Ishikawa (cell line): ENCODE results near the gene SIGLEC9.

ENCODE experiments used
- CEBPB ChIP-seq: IDR thresholded peaks from 2 replicates; pipeline ENCODE4 v1.6.1; 2012
- CREB1 ChIP-seq: IDR thresholded peaks from 2 replicates; pipeline ENCODE4 v1.6.1; 2012; ENCODE audit warnings: low read depth
- EGR1 ChIP-seq: IDR thresholded peaks from 2 replicates; pipeline ENCODE4 v1.6.1; 2012
- EP300 ChIP-seq: IDR thresholded peaks from 2 replicates; pipeline ENCODE4 v1.6.1; 2012; ENCODE audit warnings: borderline replicate concordance
- FOXM1 ChIP-seq: IDR thresholded peaks from 2 replicates; pipeline ENCODE4 v1.6.1; 2012; ENCODE audit warnings: low read depth, borderline replicate concordance
- NFIC ChIP-seq: IDR thresholded peaks from 2 replicates; pipeline ENCODE4 v1.6.1; 2012
- RAD21 ChIP-seq: IDR thresholded peaks from 2 replicates; pipeline ENCODE4 v1.6.1; 2012; ENCODE audit warnings: low read depth
- TAF1 ChIP-seq: IDR thresholded peaks from 2 replicates; pipeline ENCODE4 v1.6.1; 2012; ENCODE audit warnings: low read depth, mild to moderate bottlenecking
- TCF12 ChIP-seq: IDR thresholded peaks from 2 replicates; pipeline ENCODE4 v1.6.1; 2012; ENCODE audit warnings: low read depth
- TEAD4 ChIP-seq: IDR thresholded peaks from 2 replicates; pipeline ENCODE4 v1.6.1; 2012
- YY1 ChIP-seq: IDR thresholded peaks from 2 replicates; pipeline ENCODE4 v1.6.1; 2012; ENCODE audit warnings: low read depth
- ZBTB7A ChIP-seq: IDR thresholded peaks from 2 replicates; pipeline ENCODE4 v1.6.1; 2012; ENCODE audit warnings: low read depth
- TF ChIP-seq, protein P1 (sequence below): IDR thresholded peaks from 2 replicates; pipeline ENCODE4 v1.6.1; 2012
- TF ChIP-seq, protein P2 (sequence below): IDR thresholded peaks from 2 replicates; pipeline ENCODE4 v1.6.1; 2012
- TF ChIP-seq, protein P3 (sequence below): IDR thresholded peaks from 2 replicates; pipeline ENCODE4 v1.6.1; 2012; ENCODE audit warnings: low read depth, mild to moderate bottlenecking

The SIGLEC9 gene

DNA sequence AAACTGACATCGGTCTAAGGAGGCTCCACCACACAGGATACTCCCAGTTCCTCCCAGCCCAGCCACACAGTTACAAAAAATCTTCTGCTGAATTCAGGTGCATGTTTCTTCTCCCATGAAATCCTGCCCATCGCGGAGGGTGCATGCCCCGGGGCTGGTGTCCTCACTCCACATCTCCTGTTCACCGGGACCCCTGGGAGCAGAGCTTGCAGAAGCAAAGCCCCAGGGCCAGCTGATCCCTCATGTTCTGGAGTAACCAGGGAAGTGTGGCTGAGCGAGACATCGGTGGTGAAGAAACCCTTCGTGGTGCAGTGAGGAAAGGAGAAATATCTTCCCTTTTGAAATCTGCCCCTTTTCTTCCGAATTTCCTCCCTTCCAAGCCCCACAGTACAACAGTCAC is 904 bp upstream of the SIGLEC9 start:
- TF ChIP-seq YY1 (no peak), EP300 (no peak), CEBPB (no peak), RAD21 (no peak), FOXM1 (no peak), TCF12 (no peak), TAF1 (no peak), EGR1 (no peak), ZBTB7A (no peak), TEAD4 (no peak), NFIC (no peak), CREB1 (no peak)
- TF ChIP-seq, protein P1, sequence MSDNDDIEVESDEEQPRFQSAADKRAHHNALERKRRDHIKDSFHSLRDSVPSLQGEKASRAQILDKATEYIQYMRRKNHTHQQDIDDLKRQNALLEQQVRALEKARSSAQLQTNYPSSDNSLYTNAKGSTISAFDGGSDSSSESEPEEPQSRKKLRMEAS = no peak
- TF ChIP-seq, protein P2, sequence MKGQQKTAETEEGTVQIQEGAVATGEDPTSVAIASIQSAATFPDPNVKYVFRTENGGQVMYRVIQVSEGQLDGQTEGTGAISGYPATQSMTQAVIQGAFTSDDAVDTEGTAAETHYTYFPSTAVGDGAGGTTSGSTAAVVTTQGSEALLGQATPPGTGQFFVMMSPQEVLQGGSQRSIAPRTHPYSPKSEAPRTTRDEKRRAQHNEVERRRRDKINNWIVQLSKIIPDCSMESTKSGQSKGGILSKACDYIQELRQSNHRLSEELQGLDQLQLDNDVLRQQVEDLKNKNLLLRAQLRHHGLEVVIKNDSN = no peak
- TF ChIP-seq, protein P3, sequence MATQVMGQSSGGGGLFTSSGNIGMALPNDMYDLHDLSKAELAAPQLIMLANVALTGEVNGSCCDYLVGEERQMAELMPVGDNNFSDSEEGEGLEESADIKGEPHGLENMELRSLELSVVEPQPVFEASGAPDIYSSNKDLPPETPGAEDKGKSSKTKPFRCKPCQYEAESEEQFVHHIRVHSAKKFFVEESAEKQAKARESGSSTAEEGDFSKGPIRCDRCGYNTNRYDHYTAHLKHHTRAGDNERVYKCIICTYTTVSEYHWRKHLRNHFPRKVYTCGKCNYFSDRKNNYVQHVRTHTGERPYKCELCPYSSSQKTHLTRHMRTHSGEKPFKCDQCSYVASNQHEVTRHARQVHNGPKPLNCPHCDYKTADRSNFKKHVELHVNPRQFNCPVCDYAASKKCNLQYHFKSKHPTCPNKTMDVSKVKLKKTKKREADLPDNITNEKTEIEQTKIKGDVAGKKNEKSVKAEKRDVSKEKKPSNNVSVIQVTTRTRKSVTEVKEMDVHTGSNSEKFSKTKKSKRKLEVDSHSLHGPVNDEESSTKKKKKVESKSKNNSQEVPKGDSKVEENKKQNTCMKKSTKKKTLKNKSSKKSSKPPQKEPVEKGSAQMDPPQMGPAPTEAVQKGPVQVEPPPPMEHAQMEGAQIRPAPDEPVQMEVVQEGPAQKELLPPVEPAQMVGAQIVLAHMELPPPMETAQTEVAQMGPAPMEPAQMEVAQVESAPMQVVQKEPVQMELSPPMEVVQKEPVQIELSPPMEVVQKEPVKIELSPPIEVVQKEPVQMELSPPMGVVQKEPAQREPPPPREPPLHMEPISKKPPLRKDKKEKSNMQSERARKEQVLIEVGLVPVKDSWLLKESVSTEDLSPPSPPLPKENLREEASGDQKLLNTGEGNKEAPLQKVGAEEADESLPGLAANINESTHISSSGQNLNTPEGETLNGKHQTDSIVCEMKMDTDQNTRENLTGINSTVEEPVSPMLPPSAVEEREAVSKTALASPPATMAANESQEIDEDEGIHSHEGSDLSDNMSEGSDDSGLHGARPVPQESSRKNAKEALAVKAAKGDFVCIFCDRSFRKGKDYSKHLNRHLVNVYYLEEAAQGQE = no peak

DNA sequence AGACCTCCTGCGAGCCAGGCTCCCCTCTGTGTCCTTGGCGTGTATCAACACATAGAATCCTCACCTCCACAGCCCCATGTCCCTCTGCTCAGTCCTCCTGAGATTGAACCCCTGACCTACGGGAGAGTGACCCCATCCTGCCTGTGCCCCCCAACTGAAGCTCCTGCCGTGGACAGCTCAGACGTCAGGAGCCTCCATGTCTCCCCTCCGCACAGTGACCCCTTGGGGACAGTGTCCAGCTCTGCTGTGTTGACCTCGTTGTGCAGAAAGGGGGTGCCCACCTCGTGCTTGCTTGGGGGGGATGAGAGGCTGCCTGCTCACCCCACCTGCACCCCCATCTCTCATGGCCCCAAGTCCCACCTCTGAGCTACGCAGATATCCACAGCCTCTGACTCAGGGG is 490 bp upstream of the SIGLEC9 start:
- TF ChIP-seq TAF1 (no peak), CEBPB (no peak), EP300 (no peak)

DNA sequence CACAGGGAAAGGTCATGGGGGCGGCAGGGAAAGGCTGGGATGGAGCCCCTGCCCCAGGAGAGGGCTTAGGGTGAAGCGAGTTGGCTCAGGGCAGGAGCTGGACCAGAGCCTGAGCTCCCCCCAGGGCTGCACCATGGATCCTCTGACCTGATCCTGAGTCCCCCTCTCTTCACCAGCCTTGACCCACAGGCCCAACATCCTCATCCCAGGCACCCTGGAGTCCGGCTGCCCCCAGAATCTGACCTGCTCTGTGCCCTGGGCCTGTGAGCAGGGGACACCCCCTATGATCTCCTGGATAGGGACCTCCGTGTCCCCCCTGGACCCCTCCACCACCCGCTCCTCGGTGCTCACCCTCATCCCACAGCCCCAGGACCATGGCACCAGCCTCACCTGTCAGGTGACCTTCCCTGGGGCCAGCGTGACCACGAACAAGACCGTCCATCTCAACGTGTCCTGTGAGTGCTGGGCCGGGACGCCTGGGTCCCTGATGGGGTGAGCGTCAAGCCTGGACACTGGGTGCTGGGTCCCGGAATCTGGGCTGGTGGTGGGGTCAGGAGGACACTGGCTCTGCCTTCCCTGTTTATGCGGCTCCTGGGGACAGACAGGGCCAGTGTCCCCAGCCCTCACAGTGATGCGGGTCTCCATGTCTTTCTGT is 842 bp downstream of the SIGLEC9 start:
- TF ChIP-seq EGR1 (no peak), TCF12 (no peak), ZBTB7A (no peak), NFIC (no peak), YY1 (no peak), CEBPB (no peak), RAD21 (no peak), TAF1 (no peak), FOXM1 (no peak), EP300 (no peak)
- TF ChIP-seq, protein P1 = no peak
- TF ChIP-seq, protein P2 = no peak

DNA sequence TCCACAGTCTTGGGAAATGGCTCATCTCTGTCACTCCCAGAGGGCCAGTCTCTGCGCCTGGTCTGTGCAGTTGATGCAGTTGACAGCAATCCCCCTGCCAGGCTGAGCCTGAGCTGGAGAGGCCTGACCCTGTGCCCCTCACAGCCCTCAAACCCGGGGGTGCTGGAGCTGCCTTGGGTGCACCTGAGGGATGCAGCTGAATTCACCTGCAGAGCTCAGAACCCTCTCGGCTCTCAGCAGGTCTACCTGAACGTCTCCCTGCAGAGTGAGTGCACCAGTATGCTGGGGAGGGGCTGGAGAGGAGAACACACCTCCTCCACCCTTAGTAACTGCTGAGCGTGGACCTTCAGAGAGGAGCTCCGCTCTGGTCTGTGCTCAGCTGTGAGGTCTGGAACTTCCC is 2.3 kb downstream of the SIGLEC9 start:
- TF ChIP-seq CREB1 = no peak
- no peak for TF ChIP-seq RAD21
- TF ChIP-seq YY1 = no peak
- TF ChIP-seq EP300 = no peak
- no peak for TF ChIP-seq TCF12
- TF ChIP-seq, protein P1 = no peak
- no peak for TF ChIP-seq FOXM1

DNA sequence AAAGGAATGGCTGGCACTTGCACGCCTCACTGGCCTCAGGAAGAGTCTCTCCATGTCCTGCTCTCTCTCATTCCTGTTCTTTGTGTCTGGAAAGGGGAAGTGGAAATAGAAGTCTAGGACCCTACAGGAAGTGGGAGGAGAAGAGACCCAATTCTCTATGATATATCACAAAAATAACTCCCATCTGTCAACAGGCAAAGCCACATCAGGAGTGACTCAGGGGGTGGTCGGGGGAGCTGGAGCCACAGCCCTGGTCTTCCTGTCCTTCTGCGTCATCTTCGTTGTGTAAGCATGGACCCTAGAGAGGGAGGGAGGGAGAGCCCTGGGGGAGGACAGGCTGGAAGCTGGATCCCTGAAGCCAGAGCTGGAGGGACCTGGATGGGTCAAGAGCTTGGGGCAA is 3.0 kb downstream of the SIGLEC9 start:
- no peak for TF ChIP-seq NFIC
- no peak for TF ChIP-seq RAD21
- TF ChIP-seq, protein P1 = no peak
- TF ChIP-seq FOXM1 = no peak
- no peak for TF ChIP-seq EP300
- TF ChIP-seq YY1 = no peak
- TF ChIP-seq, protein P2 = no peak
- TF ChIP-seq EGR1 = no peak
- TF ChIP-seq, protein P3 = no peak
- no peak for TF ChIP-seq TCF12
- no peak for TF ChIP-seq CEBPB

DNA sequence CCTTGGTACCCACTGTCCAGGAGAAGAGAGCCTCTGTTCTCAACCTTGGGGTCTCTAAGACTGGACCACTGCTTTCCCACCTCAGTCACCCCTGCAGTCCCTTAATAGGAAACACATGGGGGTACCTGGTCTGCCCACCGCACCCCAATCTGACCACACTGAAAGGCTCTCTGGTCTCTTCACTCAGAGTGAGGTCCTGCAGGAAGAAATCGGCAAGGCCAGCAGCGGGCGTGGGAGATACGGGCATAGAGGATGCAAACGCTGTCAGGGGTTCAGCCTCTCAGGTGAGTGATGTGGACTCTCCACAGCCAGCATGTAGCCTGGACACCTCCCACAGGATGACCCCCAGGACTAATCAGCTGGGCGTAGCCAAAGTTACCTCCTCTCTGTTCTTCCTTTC is 3.5 kb downstream of the SIGLEC9 start:
- TF ChIP-seq EP300 (no peak), FOXM1 (no peak), CREB1 (no peak), NFIC (no peak), TCF12 (no peak), EGR1 (no peak), ZBTB7A (no peak), TAF1 (no peak), TEAD4 (no peak), RAD21 (no peak), CEBPB (no peak), YY1 (no peak)
- TF ChIP-seq, protein P1 = no peak
- TF ChIP-seq, protein P3 = no peak
- TF ChIP-seq, protein P2 = no peak
